COLO668 (cell line): Measurements from ENCODE around the gene MARCHF3.
"Not testable (repeated sequence)": the region's sequence is repeated elsewhere in the genome, so short reads cannot be mapped to it uniquely, and the experiment has no call there.

ENCODE experiments used
- DNase-seq: peaks from one replicate; lab custom pipeline; 2025; ENCODE audit not compliant: unreplicated experiment; lab: John Stamatoyannopoulos, UW

Gene MARCHF3

GRCh38 chr5:127012916-127013315, 17.4 kb downstream of the MARCHF3 start:
- no peak for DNase-seq

GRCh38 chr5:127011961-127012644, 18.3 kb downstream of the MARCHF3 start:
- DNase-seq = no peak

DNA sequence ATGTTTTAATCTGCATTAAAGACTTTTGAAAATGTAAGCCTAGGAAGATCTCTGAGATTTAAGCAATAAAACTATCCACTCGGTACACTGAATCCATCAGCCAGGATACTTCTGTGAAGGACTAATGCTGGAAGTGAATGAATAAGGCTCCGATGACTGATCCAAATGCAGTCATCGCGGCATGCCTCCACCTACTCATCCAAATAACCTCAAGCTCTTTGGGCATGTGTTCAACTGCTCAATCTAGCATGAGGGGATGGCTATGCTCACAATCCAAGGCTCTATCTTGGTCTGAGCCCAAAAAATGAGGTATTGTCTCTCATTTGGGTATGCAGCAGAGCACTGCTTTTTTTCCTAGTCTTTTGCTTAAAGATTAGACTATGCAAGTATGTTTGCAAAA, 19.2 kb downstream of the MARCHF3 start:
- DNase-seq = no peak

- no peak for DNase-seq
Observed at GRCh38 chr5:127010362-127010761, 20.0 kb downstream of the MARCHF3 start.

- no peak for DNase-seq
Observed at GRCh38 chr5:127009784-127010183, 20.6 kb downstream of the MARCHF3 start.

- no peak for DNase-seq
Observed at GRCh38 chr5:127008300-127008975, 21.9 kb downstream of the MARCHF3 start.

GRCh38 chr5:127007522-127007921, 22.8 kb downstream of the MARCHF3 start:
- DNase-seq = no peak

DNA sequence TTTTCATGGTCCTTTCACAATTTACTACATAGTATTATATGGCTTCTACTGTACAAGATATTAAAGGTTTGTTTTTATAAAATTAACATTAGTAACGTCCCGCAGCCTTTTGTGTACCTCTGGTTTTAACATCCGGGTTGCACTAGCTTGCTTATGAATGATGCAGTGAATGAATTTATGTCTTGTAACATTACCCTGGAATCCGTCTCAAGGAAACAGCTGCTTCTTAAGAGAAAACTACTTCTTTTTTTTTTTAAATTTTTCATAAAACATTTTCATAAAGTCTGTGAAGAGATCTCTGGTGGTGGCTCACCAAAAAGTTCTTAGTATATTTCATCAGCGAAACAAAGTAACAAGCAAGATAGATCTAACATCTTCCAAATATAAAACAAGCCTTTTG, 23.6 kb downstream of the MARCHF3 start:
- DNase-seq = no peak

- DNase-seq = not testable (repeated sequence)
Observed at GRCh38 chr5:127005282-127005681, 25.1 kb downstream of the MARCHF3 start.

DNA sequence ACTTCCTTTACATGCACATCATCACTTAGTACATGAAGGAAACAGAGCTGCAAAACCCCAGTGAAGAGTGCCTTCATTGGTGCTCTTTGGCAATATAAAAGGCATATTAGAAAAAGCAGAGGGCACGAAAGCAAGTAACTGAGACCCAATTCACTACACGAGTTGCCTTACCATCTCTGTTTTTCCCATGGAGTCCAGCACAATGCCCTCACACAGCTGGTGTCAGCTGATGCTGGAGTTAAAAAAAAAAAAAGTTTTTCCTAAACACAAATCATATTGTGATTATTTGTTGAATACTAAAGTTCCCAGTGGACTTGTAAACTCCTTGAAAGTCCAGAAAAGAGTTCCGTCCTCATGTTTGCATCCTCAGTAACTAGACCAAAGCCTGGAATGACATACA, 25.6 kb downstream of the MARCHF3 start:
- DNase-seq = no peak

DNA sequence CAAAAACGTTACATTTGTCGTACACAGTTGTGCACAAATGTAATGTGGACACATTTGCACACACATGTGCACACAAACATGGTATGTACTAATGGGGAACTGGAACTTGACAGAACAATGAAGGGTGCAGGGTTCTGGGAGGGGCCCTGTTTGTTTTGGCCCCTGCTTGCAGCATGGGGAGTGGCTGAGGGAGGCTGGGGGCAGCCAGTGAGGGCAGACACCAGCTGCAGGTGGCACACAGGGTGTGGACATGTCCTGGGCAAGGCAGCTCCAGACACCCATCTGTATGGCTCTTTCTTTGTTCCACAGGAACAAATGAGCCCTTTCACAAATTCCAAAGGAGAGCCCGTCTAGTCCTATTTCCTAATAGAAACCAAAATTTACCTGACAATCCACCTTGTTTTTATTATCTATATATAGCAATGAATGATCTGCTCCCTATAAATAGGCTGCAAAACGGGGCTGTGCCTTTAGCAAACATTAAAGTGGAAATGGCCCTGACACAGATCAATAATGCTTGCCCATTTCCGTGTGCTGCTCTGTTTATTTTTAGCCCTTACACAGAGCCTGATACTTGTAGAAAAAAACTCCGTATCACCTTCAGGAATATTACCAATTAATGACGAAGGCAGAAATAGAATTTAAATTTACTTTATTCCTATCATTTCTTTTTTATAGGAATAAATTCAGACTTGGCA, 26.4 kb downstream of the MARCHF3 start:
- DNase-seq = peak; percentile 71

GRCh38 chr5:127002390-127002789, 28.0 kb downstream of the MARCHF3 start:
- no peak for DNase-seq

GRCh38 chr5:127001621-127002296, 28.6 kb downstream of the MARCHF3 start:
- DNase-seq = no peak

- DNase-seq = no peak
Observed at GRCh38 chr5:126998895-126999570, 31.3 kb downstream of the MARCHF3 start.

DNA sequence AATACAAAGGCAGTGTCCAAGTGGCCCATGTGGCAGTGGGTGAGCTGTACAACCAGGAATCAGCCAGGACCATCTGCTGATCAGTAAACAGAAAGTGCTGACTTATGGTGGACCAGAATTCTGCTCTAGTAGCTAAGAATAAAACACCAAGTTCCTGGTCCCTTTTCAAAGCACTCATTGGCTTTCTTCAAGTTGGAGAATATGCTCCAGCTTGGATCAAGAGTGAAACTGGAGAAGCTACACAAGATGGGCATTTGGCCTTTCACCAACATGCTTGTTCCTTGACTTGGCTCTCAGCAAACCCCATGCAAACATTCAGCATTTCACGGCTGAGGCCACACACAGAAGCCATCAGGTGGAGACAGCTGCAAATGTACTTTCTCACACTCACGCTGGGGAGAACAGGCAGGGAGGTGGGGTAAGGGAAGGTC, 32.1 kb downstream of the MARCHF3 start:
- peak; percentile 29 for DNase-seq

GRCh38 chr5:126995689-126996088, 34.7 kb downstream of the MARCHF3 start:
- no peak for DNase-seq

DNA sequence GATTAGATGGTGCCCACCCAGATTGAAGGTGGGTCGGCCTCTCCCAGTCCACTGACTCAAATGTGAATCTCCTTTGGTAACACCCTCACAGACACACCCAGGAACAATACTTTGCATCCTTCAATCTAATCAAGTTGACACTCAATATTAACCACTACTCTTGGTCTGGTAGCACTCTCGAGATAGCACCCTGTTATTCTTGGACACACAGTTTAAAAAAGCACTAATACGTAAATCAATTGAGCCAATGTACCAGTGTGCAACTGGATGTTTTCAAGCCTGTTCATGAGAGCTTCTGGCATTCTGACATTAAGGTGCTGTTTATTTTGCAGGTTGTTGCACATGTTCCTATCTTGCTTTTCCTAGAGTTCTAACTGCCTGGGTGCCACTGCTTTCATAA, 35.3 kb downstream of the MARCHF3 start:
- no peak for DNase-seq

GRCh38 chr5:126994485-126994884, 35.9 kb downstream of the MARCHF3 start:
- no peak for DNase-seq

DNA sequence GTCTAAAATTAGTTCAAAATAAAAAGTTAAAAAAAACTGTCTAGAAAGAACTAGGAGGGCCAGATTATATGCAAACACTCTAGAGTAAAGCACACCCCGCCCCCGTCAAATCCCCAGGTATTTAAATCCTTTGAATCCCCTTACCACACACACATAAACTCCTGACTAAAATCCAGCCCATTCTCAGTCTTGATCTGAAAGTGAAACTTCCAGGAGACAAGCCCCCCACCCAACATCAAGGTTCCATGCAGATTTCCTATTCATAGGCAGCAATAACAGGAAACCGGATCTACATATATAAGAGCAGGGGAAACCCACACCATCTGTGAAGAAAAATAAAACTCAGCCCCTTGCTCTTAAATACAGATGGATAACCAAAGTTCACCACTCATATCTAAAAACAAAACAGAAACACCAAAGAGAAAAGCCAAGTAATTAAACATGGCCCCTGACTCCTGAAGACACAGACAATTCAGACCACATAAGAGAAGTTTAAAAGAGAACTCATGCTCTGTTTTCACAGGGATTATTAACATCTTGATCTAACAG, 42.3 kb downstream of the MARCHF3 start:
- no peak for DNase-seq

DNA sequence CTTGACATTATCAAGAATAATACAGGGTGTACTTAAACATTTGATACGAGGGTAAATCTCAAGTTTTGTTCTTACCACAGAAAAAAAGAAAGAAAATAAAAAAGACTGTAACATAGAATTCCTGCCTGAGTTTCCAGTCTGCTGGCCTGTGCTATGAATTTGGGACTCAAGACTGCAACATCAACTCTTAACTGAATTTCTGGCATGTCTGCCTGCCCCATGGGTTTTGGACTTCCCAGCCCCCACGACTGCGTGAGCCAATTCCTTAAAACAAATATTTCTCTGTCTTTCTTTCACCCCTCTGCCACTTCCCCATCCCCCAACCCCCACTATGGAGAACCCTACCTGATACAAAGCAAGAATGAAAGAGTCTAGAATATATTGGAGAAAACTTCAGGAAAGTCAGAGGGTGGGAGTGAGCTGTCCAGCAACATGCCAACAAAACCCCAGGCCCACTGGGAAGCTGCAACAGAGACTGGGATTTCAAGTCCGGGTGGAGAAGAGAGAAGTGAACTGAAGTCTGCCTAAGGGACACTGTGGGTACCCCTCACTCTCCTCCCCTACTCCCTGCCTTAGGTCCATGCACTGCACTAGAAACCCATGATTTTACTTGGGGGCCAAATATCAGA, 43.0 kb downstream of the MARCHF3 start:
- DNase-seq = no peak
